ENCODE measurements around the gene CAMK1D.

DNA sequence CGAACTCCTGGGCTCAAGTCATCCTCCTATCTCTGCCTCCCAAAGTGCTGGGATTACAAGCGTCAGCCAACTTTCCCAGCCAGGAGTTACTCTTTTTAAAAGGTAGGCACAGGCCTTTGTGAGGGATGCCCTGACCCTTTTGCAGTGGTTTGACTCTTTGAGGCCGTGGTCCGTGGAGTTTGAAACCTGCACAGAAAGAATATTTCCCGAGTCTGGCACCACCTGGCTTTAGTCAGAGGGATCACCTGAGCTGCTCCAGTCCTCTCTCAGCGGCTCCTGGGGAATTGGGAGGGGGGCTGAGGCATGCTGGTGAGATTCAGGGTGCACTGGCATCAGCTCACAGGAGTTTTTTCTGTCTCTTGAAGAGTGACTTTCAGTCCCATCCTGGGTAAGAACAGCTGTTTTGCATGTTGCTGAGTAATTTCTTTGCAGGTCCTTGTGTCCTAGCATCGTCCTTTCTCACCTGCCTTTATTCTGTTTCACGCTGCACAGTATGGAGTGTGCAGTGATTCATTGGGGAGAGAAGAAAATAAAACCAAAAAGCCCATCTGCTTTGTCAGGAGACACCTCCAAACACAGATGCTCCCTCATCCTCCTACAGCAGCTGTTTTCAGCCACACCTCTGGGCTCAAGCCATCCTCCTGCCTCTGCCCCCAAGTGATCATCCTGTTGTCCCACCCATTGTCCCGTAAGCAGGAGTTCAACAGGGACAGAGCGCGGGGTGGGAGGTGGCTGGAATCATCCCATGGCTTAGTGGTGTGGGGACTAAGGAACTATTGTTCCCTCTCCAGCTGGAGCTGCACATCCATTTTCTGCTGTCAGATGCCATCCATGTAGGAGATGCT lies 284.7 kb downstream of the CAMK1D start:
- TF ChIP-seq GATA3 (IDR thresholded peaks at IDR 0.05; ENCODE audit: low read depth, low read length) (no peak), GATA2 (IDR thresholded peaks at IDR 0.05; ENCODE audit: low read depth, low read length) (no peak)
